ENCODE results near the gene EVPLL. TPM values are rescaled to one million over a fixed set of nuclear protein-coding genes. Genes with fewer than 3 reads are reported as not detected.

The EVPLL gene
- total RNA-seq, 5 donors from 2014 or later (not counting 1 experiment from before 2014, with no cell fraction given) = not detected

DNA sequence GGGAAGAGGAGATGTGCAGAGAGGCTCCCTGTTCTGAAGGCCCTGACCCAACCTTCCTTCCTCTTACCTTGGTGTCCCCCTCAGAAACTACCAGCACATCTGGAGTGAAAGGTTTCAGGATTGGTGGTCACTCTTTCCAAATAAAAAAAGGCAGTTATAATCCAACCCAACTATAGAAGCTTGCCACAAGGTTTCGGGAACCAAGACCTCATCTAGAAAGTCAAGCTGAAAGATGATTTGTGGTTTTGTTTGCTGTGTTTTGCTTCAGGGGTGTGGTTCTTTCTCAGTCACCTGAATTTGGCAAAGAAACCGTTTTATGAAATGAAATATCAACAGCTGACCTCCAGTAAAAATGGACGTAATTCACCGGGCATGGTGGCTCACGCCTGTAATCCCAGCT is 33.6 kb upstream of the EVPLL start:
- Histone ChIP-seq H3K27me3 (replicated peaks in 1 of 2; ENCODE audit: control insufficient read depth in 2 of 2, extremely low read depth in 1 of 2, insufficient read depth in 2 of 2, low read length in 1 of 2) (no peaks in the 10 kb centered on the region), H3K4me1 (ENCODE audit: control insufficient read depth in 1 of 2, extremely low read depth in 1 of 2, insufficient read depth in 2 of 2, low read length in 2 of 2) (no peaks in the 10 kb centered on the region), H3K4me3 (ENCODE audit: control insufficient read depth in 1 of 2, extremely low read depth in 1 of 2, low read length in 1 of 2) (no peak overlapping the region), H3K27ac (ENCODE audit: low read length) (no peak overlapping the region), H3K9me3 (no peaks in the 10 kb centered on the region), H3K36me3 (ENCODE audit: control insufficient read depth in 2 of 2, extremely low read depth in 1 of 2, insufficient read depth in 1 of 2, low read length in 1 of 2) (peaks cover 6 to 45% of the 10 kb centered on the region in 2 donors)
- Mint-ChIP-seq H3K4me3 (no peak overlapping the region), H3K4me1 (no peaks in the 10 kb centered on the region), H3K9me3 (no peaks in the 10 kb centered on the region), H3K27me3 (no peaks in the 10 kb centered on the region), H3K36me3 (peaks cover 34% of the 10 kb centered on the region), H3K27ac (no peak overlapping the region)
- ATAC-seq (replicated peaks in 1 of 4) = no peak
- CTCF ChIA-PET = no interaction called here
- POLR2A ChIA-PET = no interaction called here
- no peak for DNase-seq
- WGBS (ENCODE audit: insufficient coverage) = no CpG with 5 or more reads among the region's 5 CpGs

DNA sequence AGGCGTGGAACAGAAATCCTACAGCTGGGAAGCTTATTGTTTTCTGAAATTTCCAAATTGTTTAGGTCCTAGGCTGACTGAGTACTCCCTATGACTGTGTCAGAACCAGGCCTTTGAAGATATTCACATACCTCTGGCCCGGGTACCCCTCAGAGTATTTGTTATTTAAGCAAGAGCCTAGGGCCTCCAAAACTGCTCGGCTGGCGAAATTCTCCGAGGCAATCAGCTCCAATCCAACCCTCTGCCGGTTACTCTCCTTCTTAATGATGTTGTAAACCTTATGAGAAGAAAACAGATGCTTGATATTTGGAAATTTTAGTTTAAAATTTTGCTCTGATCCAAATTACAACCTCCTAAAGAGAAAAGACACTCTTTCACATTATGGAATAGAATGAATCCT is 24.0 kb upstream of the EVPLL start:
- no peaks in the 10 kb centered on the region for H3K27me3 ChIP-seq (replicated peaks in 1 of 2; ENCODE audit: control insufficient read depth in 2 of 2, extremely low read depth in 1 of 2, insufficient read depth in 2 of 2, low read length in 1 of 2)
- H3K36me3 ChIP-seq (ENCODE audit: control insufficient read depth in 2 of 2, extremely low read depth in 1 of 2, insufficient read depth in 1 of 2, low read length in 1 of 2) = peaks cover 2 to 30% of the 10 kb centered on the region in 2 donors
- no peak overlapping the region for H3K27ac ChIP-seq (ENCODE audit: low read length)
- Mint-ChIP-seq H3K4me3 (no peak overlapping the region), H3K36me3 (peaks cover 16% of the 10 kb centered on the region), H3K27me3 (no peaks in the 10 kb centered on the region), H3K27ac (no peak overlapping the region), H3K9me3 (no peaks in the 10 kb centered on the region), H3K4me1 (no peaks in the 10 kb centered on the region)
- H3K4me3 ChIP-seq (ENCODE audit: control insufficient read depth in 1 of 2, extremely low read depth in 1 of 2, low read length in 1 of 2) = no peak overlapping the region
- 100% methylated on average over 1 of the region's 6 CpGs for WGBS (ENCODE audit: insufficient coverage)
- ATAC-seq (replicated peaks in 1 of 4) (no peak), DNase-seq (no peak)
- no peaks in the 10 kb centered on the region for H3K4me1 ChIP-seq (ENCODE audit: control insufficient read depth in 1 of 2, extremely low read depth in 1 of 2, insufficient read depth in 2 of 2, low read length in 2 of 2)
- CTCF ChIA-PET = no interaction called here
- POLR2A ChIA-PET = no interaction called here
- no peaks in the 10 kb centered on the region for H3K9me3 ChIP-seq

GRCh38 chr17:18356624-18357023 is 21.0 kb upstream of the EVPLL start:
- POLR2A ChIA-PET = no interaction called here
- no peak overlapping the region for H3K4me3 ChIP-seq (ENCODE audit: control insufficient read depth in 1 of 2, extremely low read depth in 1 of 2, low read length in 1 of 2)
- 93% methylated on average over 9 of the region's 10 CpGs for WGBS (ENCODE audit: insufficient coverage)
- no peaks in the 10 kb centered on the region for H3K9me3 ChIP-seq
- Mint-ChIP-seq H3K36me3 (peaks cover 14% of the 10 kb centered on the region), H3K27me3 (no peaks in the 10 kb centered on the region), H3K4me3 (no peak overlapping the region), H3K27ac (no peak overlapping the region), H3K4me1 (no peaks in the 10 kb centered on the region), H3K9me3 (no peaks in the 10 kb centered on the region)
- ATAC-seq (replicated peaks in 1 of 4) (no peak), DNase-seq (no peak)
- peaks cover 2 to 22% of the 10 kb centered on the region in 2 donors for H3K36me3 ChIP-seq (ENCODE audit: control insufficient read depth in 2 of 2, extremely low read depth in 1 of 2, insufficient read depth in 1 of 2, low read length in 1 of 2)
- CTCF ChIA-PET = no interaction called here
- H3K4me1 ChIP-seq (ENCODE audit: control insufficient read depth in 1 of 2, extremely low read depth in 1 of 2, insufficient read depth in 2 of 2, low read length in 2 of 2) = no peaks in the 10 kb centered on the region
- H3K27ac ChIP-seq (ENCODE audit: low read length) = no peak overlapping the region
- H3K27me3 ChIP-seq (replicated peaks in 1 of 2; ENCODE audit: control insufficient read depth in 2 of 2, extremely low read depth in 1 of 2, insufficient read depth in 2 of 2, low read length in 1 of 2) = no peaks in the 10 kb centered on the region

- Histone ChIP-seq H3K27me3 (replicated peaks in 1 of 2; ENCODE audit: control insufficient read depth in 2 of 2, extremely low read depth in 1 of 2, insufficient read depth in 2 of 2, low read length in 1 of 2) (no peaks in the 10 kb centered on the region), H3K4me3 (ENCODE audit: control insufficient read depth in 1 of 2, extremely low read depth in 1 of 2, low read length in 1 of 2) (no peak overlapping the region), H3K9me3 (no peaks in the 10 kb centered on the region), H3K36me3 (ENCODE audit: control insufficient read depth in 2 of 2, extremely low read depth in 1 of 2, insufficient read depth in 1 of 2, low read length in 1 of 2) (peaks cover 0 to 2% of the 10 kb centered on the region in 2 donors), H3K27ac (ENCODE audit: low read length) (no peak overlapping the region), H3K4me1 (ENCODE audit: control insufficient read depth in 1 of 2, extremely low read depth in 1 of 2, insufficient read depth in 2 of 2, low read length in 2 of 2) (peaks cover 3 to 22% of the 10 kb centered on the region in 2 experiments)
- WGBS (ENCODE audit: insufficient coverage) = 82% methylated on average over 3 of the region's 8 CpGs
- H3K4me1 Mint-ChIP-seq = peaks cover 10 to 15% (median 15%) of the 10 kb centered on the region in 3 donors
- no peak for ATAC-seq (replicated peaks in 1 of 4)
- H3K27me3 Mint-ChIP-seq = no peaks in the 10 kb centered on the region
- DNase-seq = no peak
- peaks cover 2% of the 10 kb centered on the region for H3K36me3 Mint-ChIP-seq
- H3K9me3 Mint-ChIP-seq = no peaks in the 10 kb centered on the region
- no peak overlapping the region for H3K27ac Mint-ChIP-seq
- H3K4me3 Mint-ChIP-seq = no peak overlapping the region
- POLR2A ChIA-PET = no interaction called here
- CTCF ChIA-PET = no interaction called here
Observed at GRCh38 chr17:18360518-18360917, 17.1 kb upstream of the EVPLL start.

GRCh38 chr17:18361837-18362697 is 15.5 kb upstream of the EVPLL start:
- H3K4me1 ChIP-seq (ENCODE audit: control insufficient read depth in 1 of 2, extremely low read depth in 1 of 2, insufficient read depth in 2 of 2, low read length in 2 of 2) = peaks cover 3 to 22% of the 10 kb centered on the region in 2 experiments
- H3K27me3 Mint-ChIP-seq = no peaks in the 10 kb centered on the region
- peak overlapping the region in 1 of 2 donors; percentile 61 for H3K27ac Mint-ChIP-seq
- ChIA-PET POLR2A (interaction anchor here in 1 of 2 donors (0.6 to 0.7 kb wide), 2 partner anchors 22 to 31 kb away, joined by 3 to 5 read pairs; no protein-coding TSS in a partner anchor), CTCF (interaction anchor here (0.5 to 0.6 kb wide), 2 partner anchors 41 to 341 kb away, joined by 3 to 4 read pairs; no protein-coding TSS in a partner anchor)
- H3K4me3 ChIP-seq (ENCODE audit: control insufficient read depth in 1 of 2, extremely low read depth in 1 of 2, low read length in 1 of 2) = peak overlapping the region in 1 of 2 donors; percentile 92
- DNase-seq = no peak
- no peak overlapping the region for H3K27ac ChIP-seq (ENCODE audit: low read length)
- H3K36me3 Mint-ChIP-seq = no peaks in the 10 kb centered on the region
- no peak for ATAC-seq (replicated peaks in 1 of 4)
- 81% methylated on average over 7 of the region's 15 CpGs for whole genome bisulfite sequencing (ENCODE audit: insufficient coverage)
- peak overlapping the region; percentile 85 to 89 (median 89) for H3K4me3 Mint-ChIP-seq
- no peaks in the 10 kb centered on the region for H3K9me3 ChIP-seq
- H3K36me3 ChIP-seq (ENCODE audit: control insufficient read depth in 2 of 2, extremely low read depth in 1 of 2, insufficient read depth in 1 of 2, low read length in 1 of 2) = peaks cover 0 to 2% of the 10 kb centered on the region in 2 donors
- H3K4me1 Mint-ChIP-seq = peaks cover 10 to 15% (median 15%) of the 10 kb centered on the region in 3 donors
- H3K9me3 Mint-ChIP-seq = no peaks in the 10 kb centered on the region
- H3K27me3 ChIP-seq (replicated peaks in 1 of 2; ENCODE audit: control insufficient read depth in 2 of 2, extremely low read depth in 1 of 2, insufficient read depth in 2 of 2, low read length in 1 of 2) = no peaks in the 10 kb centered on the region

DNA sequence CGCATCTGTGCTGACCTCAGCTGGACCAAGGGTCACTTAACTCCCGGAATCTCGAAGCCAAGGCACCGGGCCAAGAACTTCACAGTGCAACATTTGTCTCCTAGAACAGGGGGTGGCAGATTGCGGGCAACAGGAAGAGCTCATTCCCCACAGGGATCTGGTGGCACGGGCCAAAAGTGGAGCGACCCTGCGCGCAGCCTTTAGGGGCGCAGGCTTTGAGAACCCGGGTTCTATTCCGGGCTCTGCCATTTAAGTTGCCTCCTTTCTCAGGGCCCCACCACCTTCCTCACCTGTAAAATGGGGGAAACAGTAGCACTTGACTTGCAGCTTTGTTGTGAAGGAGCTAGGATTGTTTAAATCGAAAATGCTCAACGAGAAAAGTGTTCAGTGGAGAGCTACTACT is 14.9 kb upstream of the EVPLL start:
- H3K36me3 Mint-ChIP-seq = no peaks in the 10 kb centered on the region
- H3K27ac Mint-ChIP-seq = peak overlapping the region in 1 of 2 donors; percentile 61
- peaks cover 10 to 15% (median 15%) of the 10 kb centered on the region in 3 donors for H3K4me1 Mint-ChIP-seq
- ChIA-PET CTCF (interaction anchor here in 1 of 2 donors (0.5 to 0.6 kb wide), 2 partner anchors 42 to 342 kb away, joined by 3 read pairs; no protein-coding TSS in a partner anchor), POLR2A (no interaction called here)
- 18% methylated on average over 10 of the region's 14 CpGs for WGBS (ENCODE audit: insufficient coverage)
- Histone ChIP-seq H3K27ac (ENCODE audit: low read length) (peak overlapping the region; percentile 23), H3K27me3 (replicated peaks in 1 of 2; ENCODE audit: control insufficient read depth in 2 of 2, extremely low read depth in 1 of 2, insufficient read depth in 2 of 2, low read length in 1 of 2) (no peaks in the 10 kb centered on the region), H3K9me3 (no peaks in the 10 kb centered on the region), H3K4me3 (ENCODE audit: control insufficient read depth in 1 of 2, extremely low read depth in 1 of 2, low read length in 1 of 2) (peak overlapping the region; percentile 68 to 92), H3K36me3 (ENCODE audit: control insufficient read depth in 2 of 2, extremely low read depth in 1 of 2, insufficient read depth in 1 of 2, low read length in 1 of 2) (peaks cover 0 to 2% of the 10 kb centered on the region in 2 donors), H3K4me1 (ENCODE audit: control insufficient read depth in 1 of 2, extremely low read depth in 1 of 2, insufficient read depth in 2 of 2, low read length in 2 of 2) (peaks cover 3 to 22% of the 10 kb centered on the region in 2 experiments)
- peak overlapping the region; percentile 85 to 89 (median 89) for H3K4me3 Mint-ChIP-seq
- ATAC-seq (replicated peaks in 1 of 4) (peak in 2 of 4 experiments; percentile 0 to 2), DNase-seq (peak in 4 of 35 experiments; percentile 1 to 12 (median 8))
- no peaks in the 10 kb centered on the region for H3K9me3 Mint-ChIP-seq
- H3K27me3 Mint-ChIP-seq = no peaks in the 10 kb centered on the region
